H9 (cell line): Measurements from ENCODE around the gene H2AZ2. TPM values are rescaled to one million over a fixed set of nuclear protein-coding genes. Genes with fewer than 3 reads are reported as not detected.
"Not testable (repeated sequence)": the region's sequence is repeated elsewhere in the genome, so short reads cannot be mapped to it uniquely, and the experiment has no call there.

Experiments used
- DNase-seq: peaks from one replicate; pipeline ENCODE4 v3.0.0-alpha.2; 2017
- H2AFZ ChIP-seq: one replicate; pipeline ENCODE4 v1.6.1; 2013; ENCODE audit warnings: mild to moderate bottlenecking, low read length, control low read depth, moderate library complexity
- H2AK5ac ChIP-seq: 2 replicates; pipeline ENCODE4 v1.6.1; 2013; ENCODE audit warnings: low read length, control low read depth, mixed read lengths; ENCODE audit not compliant: insufficient read length
- H2BK120ac ChIP-seq: one replicate; pipeline ENCODE4 v1.6.1; 2013; ENCODE audit warnings: low read depth, mild to moderate bottlenecking, low read length, control low read depth, inconsistent platforms; ENCODE audit not compliant: poor library complexity, severe bottlenecking
- H2BK12ac ChIP-seq: 2 replicates; pipeline ENCODE4 v1.6.1; 2013; ENCODE audit warnings: low read length, control low read depth, mixed read lengths, low read depth; ENCODE audit not compliant: insufficient read length
- H2BK15ac ChIP-seq: 2 replicates; pipeline ENCODE4 v1.6.1; 2013; ENCODE audit warnings: low read depth, low read length, control low read depth
- H2BK20ac ChIP-seq: one replicate; pipeline ENCODE4 v1.6.1; 2013; ENCODE audit warnings: low read depth, mild to moderate bottlenecking, low read length, control low read depth, inconsistent platforms; ENCODE audit not compliant: poor library complexity, severe bottlenecking
- H2BK5ac ChIP-seq: 2 replicates; pipeline ENCODE4 v1.6.1; 2013; ENCODE audit warnings: low read length, control low read depth, mixed read lengths; ENCODE audit not compliant: insufficient read length
- H3K14ac ChIP-seq: 2 replicates; pipeline ENCODE4 v1.6.1; 2013; ENCODE audit warnings: low read length, control low read depth; ENCODE audit not compliant: insufficient read depth
- H3K18ac ChIP-seq: 2 replicates; pipeline ENCODE4 v1.6.1; 2013; ENCODE audit warnings: low read depth, mild to moderate bottlenecking, mixed read lengths, low read length, control low read depth; ENCODE audit not compliant: insufficient read length
- H3K23ac ChIP-seq: 2 replicates; pipeline ENCODE4 v1.6.1; 2013; ENCODE audit warnings: low read length, control low read depth, mixed read lengths, low read depth; ENCODE audit not compliant: insufficient read length
- H3K23me2 ChIP-seq: 2 replicates; pipeline ENCODE4 v1.6.1; 2013; ENCODE audit warnings: low read depth, mild to moderate bottlenecking, mixed read lengths, low read length, control low read depth; ENCODE audit not compliant: insufficient read length, poor library complexity, severe bottlenecking
- H3K27ac ChIP-seq: 2 replicates; pipeline ENCODE4 v1.5.1; 2013; ENCODE audit warnings: low read length, control low read depth, mixed read lengths, low read depth; ENCODE audit not compliant: insufficient read length
- H3K27me3 ChIP-seq: 2 replicates; pipeline ENCODE4 v1.6.1; 2013; ENCODE audit warnings: low read length, control low read depth, inconsistent platforms; ENCODE audit not compliant: insufficient read depth
- H3K4ac ChIP-seq: 2 replicates; pipeline ENCODE4 v1.6.1; 2013; ENCODE audit warnings: low read depth, mild to moderate bottlenecking, control low read depth, inconsistent platforms, low read length, moderate library complexity
- H3K4me1 ChIP-seq: 2 replicates; pipeline ENCODE4 v1.6.1; 2013; ENCODE audit warnings: low read length, control low read depth, inconsistent platforms; ENCODE audit not compliant: insufficient read depth
- H3K4me2 ChIP-seq: 2 replicates; pipeline ENCODE4 v1.6.1; 2013; ENCODE audit warnings: low read length, control low read depth, mixed read lengths; ENCODE audit not compliant: insufficient read length, insufficient read depth
- H3K56ac ChIP-seq: 2 replicates; pipeline ENCODE4 v1.6.1; 2013; ENCODE audit warnings: low read depth, mild to moderate bottlenecking, mixed read lengths, low read length, control low read depth; ENCODE audit not compliant: insufficient read length
- H3K79me1 ChIP-seq: 2 replicates; pipeline ENCODE4 v1.6.1; 2013; ENCODE audit warnings: low read depth, mild to moderate bottlenecking, moderate library complexity, low read length, control low read depth, inconsistent platforms; ENCODE audit not compliant: insufficient read depth, poor library complexity, severe bottlenecking
- H3K79me2 ChIP-seq: 2 replicates; pipeline ENCODE4 v1.6.1; 2013; ENCODE audit warnings: low read length, control low read depth, inconsistent platforms; ENCODE audit not compliant: insufficient read depth
- H3K9ac ChIP-seq: 2 replicates; pipeline ENCODE4 v1.6.1; 2013; ENCODE audit warnings: low read length, control low read depth, mixed read lengths; ENCODE audit not compliant: insufficient read length; ENCODE audit errors: extremely low read depth
- H3K9me3 ChIP-seq: one replicate; pipeline ENCODE4 v1.6.1; 2013; ENCODE audit warnings: low read depth, low read length, inconsistent platforms; ENCODE audit not compliant: control insufficient read depth
- H3T11ph ChIP-seq: one replicate; pipeline ENCODE4 v1.6.1; 2013; ENCODE audit warnings: mild to moderate bottlenecking, low read length, control low read depth, inconsistent platforms
- H4K20me1 ChIP-seq: one replicate; pipeline ENCODE4 v1.6.1; 2013; ENCODE audit not compliant: control insufficient read depth, insufficient read length, insufficient read depth
- H4K5ac ChIP-seq: 2 replicates; pipeline ENCODE4 v1.6.1; 2013; ENCODE audit warnings: low read depth, mild to moderate bottlenecking, mixed read lengths, low read length, control low read depth; ENCODE audit not compliant: insufficient read length
- H4K8ac ChIP-seq: replicated peaks from 2 replicates; pipeline ENCODE4 v1.6.1; 2013; ENCODE audit warnings: low read length, control low read depth, mixed read lengths, low read depth; ENCODE audit not compliant: insufficient read length
- H4K91ac ChIP-seq: 2 replicates; pipeline ENCODE4 v1.6.1; 2013; ENCODE audit warnings: low read depth, mild to moderate bottlenecking, moderate library complexity, mixed read lengths, low read length, control low read depth; ENCODE audit not compliant: insufficient read length
- H3K27ac Mint-ChIP-seq, 3 experiments: 2 replicates in 2 of 3; 3 replicates in 1 of 3; pipeline ENCODE4 v1.8.0; 2020 to 2021; ENCODE audit warnings: mixed read lengths in 3 of 3, mild to moderate bottlenecking in 1 of 3, moderate library complexity in 1 of 3
- H3K27me3 Mint-ChIP-seq: 2 replicates; pipeline ENCODE4 v1.8.0; 2021; ENCODE audit warnings: low read depth, mild to moderate bottlenecking, moderate library complexity, mixed read lengths
- H3K36me3 Mint-ChIP-seq, 3 experiments: 2 replicates in 2 of 3; 3 replicates in 1 of 3; pipeline ENCODE4 v1.8.0; 2020 to 2021; ENCODE audit warnings: low read depth in 3 of 3, mixed read lengths in 3 of 3; ENCODE audit not compliant: insufficient read depth in 1 of 3
- H3K4me1 Mint-ChIP-seq, 2 experiments: 2 replicates each; pipeline ENCODE4 v1.8.0; 2020; ENCODE audit warnings: mixed read lengths in 2 of 2
- H3K4me3 Mint-ChIP-seq, 2 experiments: 2 replicates in 1 of 2; 3 replicates in 1 of 2; pipeline ENCODE4 v1.8.0; 2020 to 2021; ENCODE audit warnings: mild to moderate bottlenecking in 2 of 2, mixed read lengths in 2 of 2, moderate library complexity in 1 of 2
- H3K9me3 Mint-ChIP-seq, 2 experiments: 2 replicates in 1 of 2; 3 replicates in 1 of 2; pipeline ENCODE4 v1.8.0; 2020; ENCODE audit warnings: mild to moderate bottlenecking in 2 of 2, mixed read lengths in 2 of 2, moderate library complexity in 1 of 2
- CTCF ChIP-seq: fragments of 200-600 bp; sonication (generic); conservative IDR thresholded peaks from 3 replicates; pipeline ENCODE4 v1.8.0; 2021; ENCODE audit warnings: antibody characterized with exemption, mild to moderate bottlenecking
- WGBS: extraction: QIAGEN DNeasy Blood & Tissue Kit; methylation state at CpG from one replicate; pipeline ENCODE4 v1.1.7; 2013; ENCODE audit warnings: missing lambda C conversion rate, low lambda C conversion rate, mixed read lengths; ENCODE audit not compliant: insufficient read length; ENCODE audit errors: extremely low coverage; 5-methylcytosine and 5-hydroxymethylcytosine counted together
- total RNA-seq: library from RNA; stranded (reverse); gene quantifications from 2 replicates; pipeline ENCODE4 v1.2.1, GENCODE V29; 2021

The H2AZ2 gene
- total RNA-seq, 1 experiment from 2014 or later, result 208 TPM

GRCh38 chr7:44867073-44867995 lies 19.4 kb upstream of the H2AZ2 start:
- H3K56ac ChIP-seq, result no peak overlapping the region
- H3K27me3 ChIP-seq, result no peaks in the 10 kb centered on the region
- H3K9me3 Mint-ChIP-seq, result peaks cover 18 to 19% of the 10 kb centered on the region in 2 experiments
- H4K8ac ChIP-seq, result no peak overlapping the region
- H2AFZ ChIP-seq, result no peak overlapping the region
- no CpG with 5 or more reads among the region's 4 CpGs for WGBS
- no peaks in the 10 kb centered on the region for H4K20me1 ChIP-seq
- no peak overlapping the region for H2BK120ac ChIP-seq
- no peak overlapping the region for H2BK20ac ChIP-seq
- TF ChIP-seq CTCF, result no peak
- no peaks in the 10 kb centered on the region for H3K23me2 ChIP-seq
- H3K23ac ChIP-seq, result no peak overlapping the region
- H3K4ac ChIP-seq, result no peak overlapping the region
- no peak overlapping the region for H3K4me2 ChIP-seq
- no peak for DNase-seq
- H3K4me1 Mint-ChIP-seq, result no peaks in the 10 kb centered on the region
- no peak overlapping the region for H3K9ac ChIP-seq
- no peaks in the 10 kb centered on the region for H3K79me2 ChIP-seq
- no peak overlapping the region for H4K5ac ChIP-seq
- no peak overlapping the region for H3K14ac ChIP-seq
- H3K9me3 ChIP-seq, result no peaks in the 10 kb centered on the region
- no peak overlapping the region for H3K4me3 Mint-ChIP-seq
- no peak overlapping the region for H2BK15ac ChIP-seq
- H3K27ac ChIP-seq, result no peak overlapping the region
- no peak overlapping the region for H3K27ac Mint-ChIP-seq
- H2BK5ac ChIP-seq, result no peak overlapping the region
- H4K91ac ChIP-seq, result no peak overlapping the region
- H3K4me1 ChIP-seq, result no peaks in the 10 kb centered on the region
- no peaks in the 10 kb centered on the region for H3K79me1 ChIP-seq
- peaks cover 1 to 7% (median 6%) of the 10 kb centered on the region in 3 experiments; a peak in 5 of 7 replicates for H3K36me3 Mint-ChIP-seq
- no peak overlapping the region for H3K18ac ChIP-seq
- no peak overlapping the region for H2BK12ac ChIP-seq
- no peak overlapping the region for H2AK5ac ChIP-seq
- H3K27me3 Mint-ChIP-seq, result peaks cover 9% of the 10 kb centered on the region
- no peak overlapping the region for H3T11ph ChIP-seq

GRCh38 chr7:44861949-44862348 lies 14.1 kb upstream of the H2AZ2 start:
- not testable (repeated sequence) for H3K79me2 ChIP-seq, H3K27ac Mint-ChIP-seq, H4K8ac ChIP-seq, H2AFZ ChIP-seq, H3K9ac ChIP-seq, H3K27me3 ChIP-seq, H2AK5ac ChIP-seq, H3K56ac ChIP-seq, H3K9me3 ChIP-seq, H3K9me3 Mint-ChIP-seq, H2BK120ac ChIP-seq, H3K4me1 ChIP-seq, H3K4me1 Mint-ChIP-seq, H3K4me2 ChIP-seq, H2BK20ac ChIP-seq, H3K23me2 ChIP-seq, H3K27ac ChIP-seq, H3K79me1 ChIP-seq, H3K4me3 Mint-ChIP-seq, H4K20me1 ChIP-seq, H3K36me3 Mint-ChIP-seq, H3T11ph ChIP-seq, H3K4ac ChIP-seq, H4K5ac ChIP-seq, H3K14ac ChIP-seq, DNase-seq, H2BK12ac ChIP-seq, H4K91ac ChIP-seq, H3K18ac ChIP-seq, H2BK5ac ChIP-seq, H3K23ac ChIP-seq, H2BK15ac ChIP-seq
- WGBS, result no CpG with 5 or more reads among the region's 4 CpGs
- peaks cover 10% of the 10 kb centered on the region for H3K27me3 Mint-ChIP-seq
